HG03108 (cell line): ENCODE measurements around the gene ESR1.
A peak's percentile ranks its signal among the peaks of the same experiment; 100 is the strongest.
"Not testable (repeated sequence)": the region's sequence is repeated elsewhere in the genome, so short reads cannot be mapped to it uniquely, and the experiment has no call there.

Experiments
- ATAC-seq: cut with Tn5 transposase; IDR thresholded peaks from one replicate; pipeline ENCODE4 v1.9.1; 2021; ENCODE audit warnings: moderate library complexity; ENCODE audit not compliant: unreplicated experiment

ESR1 gene

DNA sequence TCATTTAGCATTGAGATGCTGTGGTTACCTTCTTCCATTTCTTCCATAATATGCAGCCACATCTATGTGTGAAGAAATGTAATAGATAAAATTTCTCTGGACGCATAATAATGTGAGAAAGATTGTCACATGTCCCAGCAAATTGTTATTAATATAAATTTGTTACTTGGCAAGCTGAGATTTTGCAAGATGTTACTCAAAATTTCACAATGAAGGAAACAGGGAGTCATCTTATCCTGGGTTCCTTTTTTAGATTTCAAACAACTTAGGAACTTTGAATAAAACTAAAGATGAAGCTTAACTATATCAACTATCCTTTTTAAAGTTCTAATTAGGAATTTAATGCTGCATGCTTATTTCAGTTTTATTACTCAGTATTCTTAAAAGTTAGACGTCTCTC, 3.6 kb downstream of the ESR1 start:
- no peak for ATAC-seq

DNA sequence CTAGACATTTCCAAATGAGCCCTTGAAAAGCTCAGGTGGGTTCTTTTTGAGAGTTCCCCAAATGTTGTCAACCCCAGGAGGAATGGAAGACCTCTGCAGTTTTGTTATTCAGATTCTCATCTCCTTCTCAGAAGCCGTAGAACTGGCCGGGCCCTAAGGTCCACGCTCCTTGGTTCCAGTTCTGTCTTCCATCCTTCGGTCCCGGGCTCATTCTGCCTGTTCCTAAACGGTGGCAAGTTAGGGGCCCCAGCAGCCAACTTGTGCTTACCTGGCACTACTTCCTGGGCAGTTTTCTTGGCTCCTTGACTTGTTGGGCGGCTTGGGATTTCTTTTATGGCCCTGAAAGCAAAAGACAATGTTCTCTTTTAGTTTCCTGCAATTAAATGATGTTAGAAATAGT, 6.4 kb downstream of the ESR1 start:
- no peak for ATAC-seq

DNA sequence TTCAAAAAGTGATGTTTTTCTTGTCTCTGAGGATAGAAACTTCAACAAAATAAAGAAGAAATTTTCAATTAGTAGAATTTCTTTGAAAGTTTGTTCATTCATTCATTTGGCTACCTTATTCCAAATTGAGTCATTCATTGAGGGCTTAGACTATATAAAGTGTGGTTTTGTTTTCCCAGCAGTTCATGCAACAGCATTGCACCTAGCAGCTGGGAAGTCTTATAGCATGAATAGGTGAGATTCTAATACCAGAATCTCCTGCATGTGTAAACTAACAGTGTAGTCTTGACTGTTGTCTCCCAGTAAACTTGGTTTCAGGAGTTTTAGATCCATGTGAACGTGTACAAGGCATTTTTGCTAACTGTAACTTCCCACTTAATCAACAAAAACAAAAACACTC, 7.1 kb downstream of the ESR1 start:
- ATAC-seq = no peak

DNA sequence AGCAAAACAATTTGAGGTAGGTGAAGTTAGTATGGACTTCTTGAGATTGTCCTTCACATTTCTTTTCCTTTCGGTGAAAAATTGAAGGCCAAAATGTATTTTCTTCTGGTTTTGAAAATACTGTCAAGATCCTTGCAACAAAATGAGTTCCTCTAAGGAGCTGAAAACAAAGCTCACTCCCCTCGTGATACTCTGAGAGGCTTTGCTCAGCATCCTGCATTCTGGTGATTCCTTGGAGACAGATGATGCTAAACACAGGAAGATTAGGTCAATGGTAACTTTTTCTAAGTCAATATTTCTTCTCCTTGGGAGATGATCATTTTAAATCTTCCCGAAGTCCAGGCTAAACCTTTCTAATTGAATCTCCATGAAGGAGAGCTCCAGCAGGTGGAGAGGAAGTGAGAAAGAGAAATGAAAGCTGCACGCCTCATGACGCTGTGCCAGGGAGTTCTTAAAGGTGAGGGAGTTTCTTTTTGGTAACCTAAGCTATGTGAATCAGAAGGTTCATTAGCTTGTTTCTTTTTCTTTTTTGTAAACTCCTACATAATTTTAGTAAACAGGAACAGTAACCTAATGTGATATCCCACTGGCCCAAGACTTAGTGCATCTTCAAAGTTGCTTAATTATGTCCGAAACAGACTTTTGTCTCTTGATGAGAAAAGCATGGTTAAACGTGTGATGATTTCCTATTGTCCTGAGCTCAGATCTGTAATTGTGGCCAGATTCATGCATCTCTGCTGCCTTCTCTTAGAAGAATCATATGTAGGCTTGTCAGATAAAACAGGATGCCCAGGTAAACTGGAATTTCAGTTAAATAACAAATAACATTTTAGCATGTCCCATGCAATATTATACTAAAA, 15.0 kb downstream of the ESR1 start:
- ATAC-seq = peak; percentile 98

- ATAC-seq = no peak
Measured at GRCh38 chr6:151826517-151827142, 19.1 kb downstream of the ESR1 start.

GRCh38 chr6:151832710-151833109, 25.2 kb downstream of the ESR1 start:
- ATAC-seq = no peak

DNA sequence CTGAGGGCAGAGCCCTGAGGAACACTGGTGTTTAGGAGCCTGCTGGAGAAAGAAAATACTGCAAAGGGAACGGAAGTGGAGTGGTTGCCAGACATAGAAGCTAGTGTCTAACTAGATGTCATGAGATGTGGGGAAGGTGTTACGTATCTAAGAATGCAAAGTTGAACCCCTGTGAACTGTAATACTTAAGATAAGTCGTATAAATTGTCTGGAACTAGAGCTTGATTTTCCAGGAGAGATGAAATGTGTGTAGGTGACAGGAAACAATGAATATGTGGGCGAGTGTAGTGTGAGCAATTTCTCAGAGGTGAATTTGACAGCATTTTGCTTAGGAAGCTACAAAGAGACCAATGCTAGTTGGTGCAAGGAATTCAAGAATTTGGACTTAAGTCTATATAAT, 27.9 kb downstream of the ESR1 start:
- ATAC-seq = no peak

- no peak for ATAC-seq
Measured at GRCh38 chr6:151837223-151837622, 29.7 kb downstream of the ESR1 start.

DNA sequence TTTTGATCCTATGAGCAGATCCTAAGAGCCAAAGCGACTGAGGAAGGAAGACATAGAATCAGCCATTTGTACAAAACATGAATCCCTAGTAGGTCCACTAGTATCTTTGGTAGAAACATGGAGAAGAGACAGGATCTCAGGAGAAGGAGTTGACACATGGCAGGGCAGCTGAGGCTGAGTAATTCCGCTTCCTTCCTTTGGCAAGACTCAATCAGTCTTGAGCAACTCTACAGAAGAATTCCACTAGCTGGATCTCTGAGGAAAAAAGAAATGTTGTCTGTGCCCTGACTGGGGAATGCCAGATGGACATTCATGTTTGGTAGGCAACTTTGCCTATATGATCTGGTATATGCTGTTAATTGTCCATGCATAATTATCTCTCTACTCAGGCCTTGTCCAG, 35.3 kb downstream of the ESR1 start:
- no peak for ATAC-seq

GRCh38 chr6:151847064-151847463, 39.6 kb downstream of the ESR1 start:
- ATAC-seq = no peak

DNA sequence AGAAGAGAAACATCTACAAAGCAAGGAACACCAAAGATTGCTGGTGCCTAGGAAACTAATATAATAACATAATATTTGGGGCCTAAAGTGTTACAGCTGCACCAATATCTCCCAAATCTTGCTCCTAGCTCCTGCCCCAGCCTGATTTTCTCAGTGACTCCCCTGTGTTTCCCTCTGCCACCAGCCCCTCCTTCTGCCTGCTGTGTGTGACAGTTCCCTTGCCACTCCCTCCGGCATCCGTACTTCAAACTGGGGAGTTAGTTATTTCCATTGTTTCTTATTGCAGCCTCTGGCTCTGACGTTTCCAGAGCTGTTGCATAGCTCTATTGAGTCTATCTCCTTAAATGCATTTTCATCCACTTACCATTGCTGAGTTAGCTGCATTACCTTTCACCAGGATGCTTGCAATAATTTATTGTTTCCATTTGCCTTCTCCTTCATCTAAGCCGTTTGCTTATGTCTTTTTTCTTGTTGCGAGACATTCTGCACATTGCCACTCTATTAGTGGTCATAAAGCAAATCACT, 43.1 kb downstream of the ESR1 start:
- no peak for ATAC-seq

GRCh38 chr6:151858294-151858693, 50.8 kb downstream of the ESR1 start:
- no peak for ATAC-seq

DNA sequence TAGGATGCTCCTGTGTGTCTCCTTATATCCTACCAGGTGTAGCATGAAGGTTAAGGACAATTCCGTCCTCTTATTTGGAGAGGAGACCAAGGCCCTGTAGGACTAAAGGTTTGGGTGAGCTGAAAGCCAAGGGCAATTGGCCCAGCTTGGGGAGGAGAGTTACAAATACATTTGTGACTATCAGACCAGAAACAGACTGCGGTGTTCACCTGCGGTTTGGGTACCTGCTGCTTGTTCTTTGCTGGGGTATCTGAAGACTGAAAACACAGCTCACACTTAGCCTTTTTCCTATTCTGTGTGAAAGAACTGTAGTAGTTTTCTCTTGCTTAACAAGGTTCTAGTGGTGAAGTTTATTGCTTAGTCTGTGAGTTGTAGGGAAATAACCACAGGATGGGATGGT, 55.0 kb downstream of the ESR1 start:
- no peak for ATAC-seq

GRCh38 chr6:151867361-151867869, 59.9 kb downstream of the ESR1 start:
- ATAC-seq = not testable (repeated sequence)

- ATAC-seq = no peak
Measured at GRCh38 chr6:151869345-151869744, 61.9 kb downstream of the ESR1 start.

- no peak for ATAC-seq
Measured at GRCh38 chr6:151869787-151870186, 62.3 kb downstream of the ESR1 start.

- no peak for ATAC-seq
Measured at GRCh38 chr6:151870375-151870774, 62.9 kb downstream of the ESR1 start.

DNA sequence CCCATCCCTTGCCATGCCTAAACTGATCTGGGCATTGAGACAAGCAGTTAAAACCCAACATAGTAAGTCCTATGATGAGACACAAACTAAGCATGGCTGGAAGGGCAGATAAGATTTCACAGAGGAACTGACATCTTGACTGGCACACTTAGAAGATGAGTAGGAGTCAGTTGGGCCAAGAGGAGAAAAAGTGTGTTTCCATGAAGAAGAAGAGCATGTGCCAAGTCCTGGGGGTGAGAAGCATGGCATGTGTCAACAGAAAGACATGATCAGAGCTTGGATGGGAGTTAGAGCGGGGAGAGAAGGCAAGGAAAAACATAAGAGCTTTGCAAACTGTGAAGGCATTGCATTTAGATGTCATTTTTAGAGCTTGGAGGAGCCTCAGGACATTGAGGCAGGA, 68.0 kb downstream of the ESR1 start:
- ATAC-seq = no peak

DNA sequence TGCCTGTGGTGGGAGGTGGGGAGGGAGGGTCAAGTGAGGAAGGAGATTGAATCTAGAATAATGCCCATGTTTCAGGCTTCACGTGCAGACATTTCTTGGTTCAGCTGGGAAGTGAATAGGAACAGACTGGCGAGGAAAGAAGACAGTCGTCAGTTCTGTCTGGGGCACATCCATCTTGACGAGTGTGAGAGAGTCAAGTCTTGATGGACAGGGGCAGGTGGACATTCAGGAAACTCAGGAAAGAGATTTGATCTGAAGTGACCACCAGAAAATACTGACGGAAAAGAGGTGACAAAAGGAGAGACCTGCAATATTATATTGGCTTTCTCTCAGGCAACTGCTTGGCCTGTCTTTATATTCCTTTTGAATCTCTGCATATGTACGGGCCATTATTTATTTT, 68.6 kb downstream of the ESR1 start:
- no peak for ATAC-seq

GRCh38 chr6:151877458-151877857, 70.0 kb downstream of the ESR1 start:
- ATAC-seq = no peak

GRCh38 chr6:151881231-151881630, 73.7 kb downstream of the ESR1 start:
- no peak for ATAC-seq

DNA sequence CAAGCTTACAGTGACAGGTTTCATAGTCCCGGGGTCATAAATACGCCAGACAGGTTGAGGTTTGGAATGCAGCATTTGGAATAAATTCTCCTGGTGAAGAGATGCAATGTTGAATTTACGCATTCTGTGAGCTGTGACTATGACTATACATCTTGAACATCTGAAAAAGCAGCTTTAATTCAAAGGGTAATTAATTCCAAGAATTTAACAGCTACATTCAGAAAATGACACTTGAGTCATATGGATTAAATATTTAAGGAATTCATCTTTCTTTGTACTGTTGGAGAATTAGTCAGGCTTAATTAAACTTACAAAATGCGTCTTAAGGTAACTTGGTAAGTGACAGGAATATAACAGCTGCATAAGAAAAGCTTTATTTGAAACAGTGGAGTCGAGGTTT, 74.7 kb downstream of the ESR1 start:
- ATAC-seq = no peak
